HG02642 (cell line): Measurements from ENCODE around the gene MAPKAPK2.

Experiments
- ATAC-seq: cut with Tn5 transposase; IDR thresholded peaks from one replicate; pipeline ENCODE4 v1.9.1; 2021; ENCODE audit warnings: mild to moderate bottlenecking; ENCODE audit not compliant: unreplicated experiment, poor library complexity

The MAPKAPK2 gene

DNA sequence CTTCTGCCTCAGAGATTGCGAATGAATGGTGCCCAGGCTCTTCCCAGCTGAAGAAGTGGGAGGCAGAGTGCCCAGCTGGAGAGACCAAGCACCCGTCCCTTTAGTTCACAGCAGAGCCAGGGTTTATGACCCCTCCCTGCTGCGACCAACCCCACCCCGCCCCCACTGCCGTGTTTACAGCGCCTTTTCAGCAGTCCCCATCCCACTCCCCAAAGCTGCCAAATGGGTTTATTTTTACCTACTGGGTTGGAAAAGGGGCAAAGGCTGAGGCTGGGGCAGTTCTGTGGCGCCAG is 25.8 kb upstream of the MAPKAPK2 start:
- no peak for ATAC-seq

DNA sequence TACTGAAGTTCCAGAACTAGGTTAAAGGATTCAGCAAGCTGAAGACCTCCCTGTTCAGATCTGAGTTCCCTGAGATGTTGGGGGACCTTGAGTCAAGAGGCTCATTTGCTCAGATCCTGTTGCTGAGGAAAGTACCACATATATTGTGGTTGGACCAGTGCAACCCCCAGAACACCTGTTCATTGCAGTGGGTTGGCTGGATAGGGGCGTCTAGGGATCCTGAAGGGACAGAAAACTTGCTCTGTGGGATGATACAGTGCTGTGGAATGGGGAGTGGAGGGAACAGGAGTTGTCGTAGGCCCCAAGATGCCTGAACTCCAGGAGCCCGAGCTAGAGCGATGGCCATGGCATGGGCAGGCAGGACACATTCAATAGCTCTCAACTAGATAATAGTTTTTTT is 24.6 kb upstream of the MAPKAPK2 start:
- no peak for ATAC-seq

DNA sequence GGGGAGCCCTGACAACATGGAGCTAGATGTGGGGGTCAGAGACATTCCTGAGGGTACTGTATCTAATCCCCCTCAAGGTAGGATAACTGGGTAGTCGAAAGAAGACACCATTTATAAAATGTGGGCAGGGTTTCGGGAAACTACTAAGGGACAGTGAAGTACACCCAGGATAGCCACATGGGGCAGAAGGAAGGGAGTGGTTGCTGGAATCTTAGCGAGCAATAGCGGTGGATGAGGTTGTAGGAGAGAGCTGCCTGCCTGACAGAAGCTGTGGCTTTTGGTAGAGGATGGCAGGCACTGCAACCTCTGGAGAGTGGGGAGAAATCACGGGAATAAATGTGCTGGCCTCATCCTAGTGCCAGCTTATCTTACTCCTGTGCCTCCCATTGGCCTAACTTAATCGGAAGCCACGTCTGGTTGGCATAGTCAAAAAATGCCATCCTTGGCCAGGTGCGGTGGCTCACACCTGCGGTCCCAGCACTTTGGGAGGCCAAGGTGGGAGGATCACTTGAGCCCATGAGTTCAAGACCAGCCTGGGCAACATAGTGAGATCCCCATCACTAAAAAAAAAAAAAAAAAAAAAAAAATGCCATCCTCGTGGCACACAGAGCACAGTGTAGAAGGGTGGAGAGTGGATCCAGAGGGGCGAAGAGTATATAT is 23.4 kb upstream of the MAPKAPK2 start:
- no peak for ATAC-seq

DNA sequence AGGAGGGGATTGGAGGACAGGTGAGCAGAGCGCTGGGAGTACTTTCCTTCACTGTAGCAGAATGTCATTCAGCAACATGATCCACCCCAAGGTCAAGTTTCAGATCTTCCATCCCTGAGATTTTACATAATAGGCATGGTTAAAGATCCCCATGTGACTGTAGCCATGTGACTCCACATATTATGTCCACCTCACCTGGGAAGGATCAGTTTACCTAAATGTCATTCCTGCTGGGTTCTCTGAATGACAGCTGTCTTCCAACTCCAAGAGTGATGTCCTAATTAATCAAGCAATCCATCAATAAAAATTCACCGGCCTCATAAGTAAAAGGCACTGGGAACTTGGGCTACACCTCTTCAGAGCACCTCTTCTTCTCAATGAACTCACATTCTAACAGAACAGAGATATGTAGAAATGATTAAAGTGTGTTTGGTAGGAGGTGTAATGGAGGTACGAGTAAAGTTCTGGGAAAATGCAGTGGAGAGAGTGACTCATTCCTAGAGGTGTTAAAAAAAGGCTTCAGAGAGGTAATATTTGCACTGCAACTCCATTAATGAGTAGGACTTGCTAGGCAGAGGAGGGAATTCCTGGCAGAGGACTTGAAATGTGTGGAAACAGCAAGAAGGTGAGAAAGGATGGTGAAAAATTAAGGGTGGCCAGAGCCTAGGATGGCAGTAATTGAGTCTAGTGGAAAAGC is 22.2 kb upstream of the MAPKAPK2 start:
- ATAC-seq, result no peak

- no peak for ATAC-seq
Observed at GRCh38 chr1:206663362-206663761, 21.3 kb upstream of the MAPKAPK2 start.

DNA sequence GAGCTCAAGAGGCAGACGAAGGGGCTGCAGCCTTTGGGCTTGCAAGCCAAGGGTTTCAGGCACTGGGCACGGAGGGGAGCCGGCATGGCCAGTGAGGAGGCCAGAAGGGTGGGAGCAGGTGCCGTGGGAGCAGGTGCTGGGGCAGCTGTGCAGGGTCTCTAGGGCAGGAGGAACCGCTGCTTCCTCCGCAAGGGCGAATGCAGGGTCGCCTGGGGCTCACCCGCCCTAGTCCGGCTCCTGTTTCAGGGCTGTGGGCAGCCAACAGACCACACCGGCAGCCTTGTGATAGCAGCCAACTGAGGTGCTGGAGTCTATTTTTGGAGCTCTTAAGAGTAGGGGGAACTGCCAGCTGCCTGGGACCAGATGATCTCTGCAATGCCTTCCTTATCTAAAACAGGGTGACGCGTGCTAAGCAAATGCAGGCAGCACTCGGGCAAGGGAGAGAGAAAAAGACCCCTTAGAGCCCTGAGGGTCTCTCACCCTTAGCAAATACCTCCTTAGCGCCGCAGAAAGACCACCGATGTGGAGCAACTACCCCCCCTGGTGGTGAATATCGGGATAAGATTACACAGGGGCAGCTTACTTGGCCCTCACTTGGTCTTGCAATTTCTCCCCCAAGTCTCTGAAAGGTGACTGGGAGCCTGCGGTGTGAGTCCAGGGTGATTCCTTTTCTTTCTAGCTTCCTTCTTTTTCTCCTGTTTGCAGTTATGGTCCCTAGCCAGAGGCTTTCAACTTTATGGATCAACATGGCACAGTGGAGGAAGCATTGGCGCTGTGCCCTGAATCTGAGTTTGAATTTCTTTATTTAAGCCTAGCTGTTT is 20.7 kb upstream of the MAPKAPK2 start:
- ATAC-seq, result peak; percentile 54

GRCh38 chr1:206664740-206665139 is 20.0 kb upstream of the MAPKAPK2 start:
- no peak for ATAC-seq

GRCh38 chr1:206666031-206666561 is 18.6 kb upstream of the MAPKAPK2 start:
- no peak for ATAC-seq

DNA sequence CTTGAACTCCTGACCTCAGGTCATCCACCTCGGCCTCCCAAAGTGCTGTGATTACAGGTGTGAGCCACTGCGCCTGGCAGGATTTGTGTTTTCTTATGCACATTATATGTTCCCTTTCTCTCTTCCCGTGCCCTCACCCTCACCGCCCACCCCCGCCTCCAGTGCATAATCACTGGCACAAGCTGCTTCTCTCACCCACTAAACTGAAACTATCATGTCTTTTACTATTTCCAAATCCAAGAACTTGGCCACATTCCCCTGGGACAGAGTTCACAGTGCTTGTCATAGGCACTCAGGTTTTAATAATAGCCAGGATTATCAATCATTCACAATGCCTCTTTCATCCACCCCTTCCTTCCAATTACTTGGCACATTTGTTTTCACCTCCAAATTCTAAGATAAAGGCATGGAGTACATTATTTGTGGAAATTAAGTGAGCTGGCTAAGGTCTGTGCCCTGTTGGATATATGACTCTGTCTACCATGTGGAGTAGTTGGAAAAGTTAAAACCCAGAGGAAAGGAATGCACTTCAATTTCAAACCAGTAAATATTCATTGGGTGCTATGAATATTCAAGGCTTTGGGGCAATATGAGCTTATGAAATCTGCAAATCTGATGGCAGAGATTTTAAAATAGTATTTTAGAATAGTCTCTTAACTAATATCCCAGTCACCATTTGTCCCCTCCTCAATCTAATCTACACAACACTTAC is 17.6 kb upstream of the MAPKAPK2 start:
- no peak for ATAC-seq

DNA sequence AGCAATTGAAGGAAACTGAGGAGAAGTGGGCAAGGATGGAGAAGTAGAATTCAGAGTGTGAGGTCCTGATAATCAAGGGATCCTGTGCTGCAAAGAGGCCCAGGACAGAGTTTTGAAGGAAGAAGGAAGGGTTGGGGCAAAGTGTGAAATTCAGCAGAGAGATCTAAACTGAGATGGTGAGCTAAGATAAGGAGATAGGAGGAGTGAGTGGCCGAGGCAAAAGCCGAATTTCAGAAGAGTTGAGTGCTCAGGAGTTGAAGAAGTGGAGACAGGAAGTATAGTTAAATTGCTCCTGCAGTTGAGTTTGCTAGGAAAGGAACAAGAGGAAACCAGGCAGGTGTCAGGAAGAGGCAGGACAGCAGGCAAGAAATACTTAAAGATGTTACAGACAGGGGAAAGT is 16.4 kb upstream of the MAPKAPK2 start:
- ATAC-seq, result no peak

GRCh38 chr1:206668874-206669410 is 15.8 kb upstream of the MAPKAPK2 start:
- no peak for ATAC-seq

DNA sequence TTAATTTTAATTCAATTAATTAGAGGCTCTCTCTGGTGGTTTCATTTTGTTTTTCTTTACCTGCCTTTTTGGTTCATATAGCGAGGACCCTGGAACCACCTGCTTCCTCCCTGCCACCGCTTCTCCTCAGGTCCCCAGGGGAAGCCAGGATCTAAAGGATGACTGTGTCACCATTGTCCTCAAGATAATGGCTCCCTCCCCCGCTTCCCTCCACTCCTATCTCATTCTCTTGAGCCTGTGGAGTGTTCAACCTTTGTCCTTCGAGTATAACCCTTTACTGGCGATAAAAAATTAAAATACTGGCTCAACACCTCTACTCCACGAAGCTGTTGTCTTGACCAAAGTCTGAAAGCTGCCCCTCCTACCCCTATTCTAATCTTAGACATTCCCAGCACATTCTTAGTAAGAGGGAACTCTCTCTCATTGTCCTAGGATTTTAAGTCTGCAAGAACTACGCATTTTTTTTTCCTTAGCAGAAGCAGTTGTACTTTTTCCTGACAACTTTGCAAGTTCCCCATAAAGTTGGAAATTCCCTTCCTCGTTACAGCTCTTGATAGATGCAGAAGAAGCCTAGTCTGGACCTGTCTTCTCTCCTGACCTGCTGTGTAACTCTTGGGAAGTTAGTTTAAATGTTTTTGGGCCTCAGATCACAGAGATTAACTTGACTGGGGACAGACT is 12.6 kb upstream of the MAPKAPK2 start:
- no peak for ATAC-seq

GRCh38 chr1:206672844-206673758 is 11.6 kb upstream of the MAPKAPK2 start:
- no peak for ATAC-seq

- no peak for ATAC-seq
Observed at GRCh38 chr1:206674236-206674635, 10.5 kb upstream of the MAPKAPK2 start.

DNA sequence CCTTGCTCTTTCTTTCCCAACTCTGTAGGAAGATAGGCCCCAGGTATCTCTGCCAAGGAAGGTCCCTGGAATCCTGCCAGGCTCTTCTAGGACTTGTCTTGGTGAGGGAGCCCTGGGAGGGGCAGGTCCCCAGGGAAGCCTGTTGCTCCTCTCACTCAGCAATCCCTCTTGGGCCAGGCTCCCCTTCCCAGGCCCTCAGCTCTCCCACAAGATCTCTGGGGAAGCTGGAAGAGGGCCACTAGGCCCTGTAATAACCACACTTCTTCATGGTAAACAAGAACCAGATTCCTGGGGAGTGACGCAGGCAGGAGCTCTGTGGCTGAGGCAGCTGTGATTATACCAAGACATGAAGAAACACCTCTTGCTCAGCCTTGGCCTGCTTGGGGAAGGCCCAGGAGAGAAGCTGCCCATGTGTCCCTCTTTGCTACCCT is 9.9 kb upstream of the MAPKAPK2 start:
- ATAC-seq, result no peak

DNA sequence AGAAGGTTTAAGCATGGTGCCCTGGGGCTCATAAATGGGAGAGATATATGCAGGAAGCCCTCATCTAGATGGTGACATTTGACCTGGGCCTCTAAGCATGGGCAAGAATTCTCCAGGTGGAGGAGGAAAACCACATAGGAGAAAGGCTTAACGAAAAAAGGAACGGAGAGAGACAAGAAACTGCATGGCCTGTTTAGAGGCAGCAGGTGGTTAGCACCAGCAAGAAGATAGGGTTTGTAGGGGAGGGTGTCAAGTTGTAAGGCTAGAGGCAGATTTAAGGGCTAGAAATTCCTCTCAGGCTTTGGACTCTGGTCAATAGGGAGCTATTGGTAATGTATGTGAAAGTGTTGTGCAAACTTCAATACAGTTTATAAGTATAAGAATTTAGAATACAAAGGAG is 8.2 kb upstream of the MAPKAPK2 start:
- no peak for ATAC-seq

GRCh38 chr1:206678490-206678889 is 6.2 kb upstream of the MAPKAPK2 start:
- no peak for ATAC-seq

DNA sequence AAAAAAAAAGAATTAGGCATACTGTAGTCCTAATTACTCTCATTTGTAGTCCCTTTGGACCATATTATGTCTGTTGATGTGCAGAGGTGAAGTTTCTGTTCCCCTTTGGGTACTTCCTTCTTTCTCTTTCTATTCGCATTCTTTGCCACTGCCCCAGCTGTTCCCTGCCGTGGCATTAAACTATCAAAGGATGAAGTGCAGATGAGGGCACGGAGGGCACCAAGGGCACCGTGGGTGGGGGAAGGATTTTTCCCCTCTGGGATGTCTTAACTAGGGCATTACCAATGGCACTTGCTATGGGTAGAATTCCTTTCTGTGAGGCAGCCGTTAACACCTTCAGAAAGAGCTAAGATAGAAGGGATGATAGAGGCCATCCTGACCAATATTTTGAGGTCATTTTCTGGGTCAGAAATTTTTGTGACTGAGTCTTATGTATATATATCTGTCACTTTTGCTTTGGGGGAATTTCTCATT is 4.9 kb upstream of the MAPKAPK2 start:
- peak; percentile 79 for ATAC-seq

GRCh38 chr1:206680279-206680678 is 4.4 kb upstream of the MAPKAPK2 start:
- no peak for ATAC-seq
